Transverse colon (tissue), 4 donors: ENCODE results near the gene PBX3. TPM values are rescaled to one million over a fixed set of nuclear protein-coding genes. Genes with fewer than 3 reads are reported as not detected.
A peak's percentile ranks its signal among the peaks of the same experiment; 100 is the strongest.

Experiments used
- DNase-seq: peaks from one replicate; pipeline ENCODE4 v3.0.0-alpha.2; 2019
- H3K27ac ChIP-seq, 4 donors: fragments of 200-600 bp; sonication (generic); 2 replicates each; pipeline ENCODE4 v1.5.1; 2016 to 2018; ENCODE audit warnings: inconsistent platforms in 4 of 4
- H3K27me3 ChIP-seq: fragments of 200-600 bp; sonication (generic); 2 replicates; pipeline ENCODE4 v1.5.1; 2017; ENCODE audit warnings: inconsistent platforms
- H3K36me3 ChIP-seq, 4 donors: fragments of 200-600 bp; sonication (generic); 2 replicates each; pipeline ENCODE4 v1.5.1; 2017 to 2019; ENCODE audit warnings: inconsistent platforms in 4 of 4
- H3K4me1 ChIP-seq, 4 donors: fragments of 200-600 bp; sonication (generic); 2 replicates each; pipeline ENCODE4 v1.5.1; 2017 to 2020; ENCODE audit warnings: inconsistent platforms in 4 of 4
- H3K4me3 ChIP-seq, 4 donors: fragments of 200-600 bp; sonication (generic); 1 replicate in 1 of 4; 2 replicates in 3 of 4; pipeline versions ENCODE4 v1.5.1 to v1.6.1; 2017 to 2019; ENCODE audit warnings: inconsistent platforms in 4 of 4
- H3K9me3 ChIP-seq, 2 donors: fragments of 200-600 bp; sonication (generic); 2 replicates each; pipeline ENCODE4 v1.5.1; 2017 to 2019; ENCODE audit warnings: inconsistent platforms in 2 of 2
- EP300 ChIP-seq: sonication (generic); formaldehyde crosslinking; IDR thresholded peaks from one replicate; pipeline ENCODE4 v1.6.1; 2017; ENCODE audit warnings: antibody characterized with exemption, low read depth
- POLR2A ChIP-seq: fragments of 450-650 bp; IDR thresholded peaks from one replicate; pipeline ENCODE4 v1.6.1; 2016; ENCODE audit warnings: antibody characterized with exemption, mild to moderate bottlenecking, moderate library complexity
- POLR2AphosphoS5 ChIP-seq, 3 donors: sonication (generic); formaldehyde crosslinking; IDR thresholded peaks; one replicate each; pipeline ENCODE4 v1.6.1; 2016; ENCODE audit warnings: antibody characterized with exemption in 3 of 3
- WGBS, 2 donors: methylation state at CpG; one replicate each; pipeline ENCODE4 v1.1.5; 2018; ENCODE audit warnings: low coverage in 1 of 2; 5-methylcytosine and 5-hydroxymethylcytosine counted together
- in situ Hi-C, 4 donors: fragments of 200-750 bp; cut with MboI; loops; one replicate each; pipeline versions ENCODE4 v1.15.0 to v1.15.1; 2017; ENCODE audit warnings: low sequenced_read_pairs in 3 of 4, low pct_ligation_motif_present in 1 of 4, low pct_unique_long_range_greater_than_20kb in 1 of 4
- intact Hi-C: fragments of 100-400 bp; cut with DNase I; formaldehyde crosslinking; loops from one replicate; pipeline ENCODE4 v1.15.1; 2023; ENCODE audit warnings: low total_unique reads
- total RNA-seq, 4 donors: library from RNA; depleted of rRNA; stranded (reverse); fragments of >200 nt; gene quantifications; one replicate each; pipeline ENCODE4 v1.1.0, GENCODE V29; 2016
- TF ChIP-seq, protein P1 (sequence below), 5 experiments: fragments of 200-600 bp in 3 of 5; fragments of 450-650 bp in 2 of 5; sonication (generic) in 3 of 5; IDR thresholded peaks; 1 replicate in 2 of 5; 2 replicates in 3 of 5; pipeline ENCODE4 v1.5.1; 2016 to 2017; ENCODE audit warnings: antibody characterized with exemption in 5 of 5, inconsistent platforms in 3 of 5, mild to moderate bottlenecking in 2 of 5, moderate library complexity in 1 of 5

PBX3 gene
- total RNA-seq, 4 donors from 2014 or later, result 16.4 to 70.3 (median 20.4) TPM

DNA sequence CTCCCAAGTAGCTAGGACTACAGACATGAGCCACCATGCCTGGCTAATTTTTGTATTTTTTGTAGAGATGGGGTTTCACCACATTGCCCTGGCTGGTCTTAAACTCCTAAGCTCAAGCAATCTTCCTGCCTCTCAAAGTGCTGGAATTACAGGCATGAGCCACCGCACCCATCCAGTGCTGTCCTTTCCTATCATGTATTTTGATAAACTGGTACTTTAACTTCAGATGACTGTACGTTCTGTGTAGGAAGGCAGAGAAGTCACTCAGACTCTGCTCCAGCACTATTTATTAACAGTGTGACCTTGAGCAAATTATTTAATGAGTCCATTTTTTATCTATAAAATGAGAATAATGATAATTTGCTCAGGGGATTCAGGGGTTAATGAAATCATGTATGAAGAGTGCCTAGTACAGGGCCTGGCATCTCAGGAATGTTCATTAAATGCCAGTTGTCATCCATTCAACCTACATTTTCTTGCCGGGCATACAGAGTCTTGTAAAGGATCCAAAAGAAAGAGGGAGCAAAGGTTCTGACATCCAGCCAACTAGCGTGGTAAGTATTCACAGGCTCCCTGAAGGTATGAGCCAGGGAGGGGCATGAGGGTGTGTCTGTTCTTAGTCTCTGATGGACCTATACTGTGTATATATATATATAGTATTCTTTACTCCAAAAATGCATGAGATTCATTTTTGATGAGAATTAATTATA lies 201.9 kb downstream of the PBX3 start:
- Histone ChIP-seq H3K4me1 (peaks cover 0 to 10% (median 6%) of the 10 kb centered on the region in 4 donors), H3K27ac (no peak overlapping the region), H3K27me3 (no peaks in the 10 kb centered on the region), H3K9me3 (peaks cover 0 to 4% of the 10 kb centered on the region in 2 donors), H3K4me3 (no peak overlapping the region), H3K36me3 (no peaks in the 10 kb centered on the region)
- in situ Hi-C loops, result no loop called here
- intact Hi-C loops, result no loop called here
- WGBS, 2 donors, result 60 to 67% methylated on average over 4 of the region's 4 CpGs
- DNase-seq, result peak; percentile 45
- no peak for TF ChIP-seq POLR2A
- TF ChIP-seq EP300, result no peak
- TF ChIP-seq, protein P1, sequence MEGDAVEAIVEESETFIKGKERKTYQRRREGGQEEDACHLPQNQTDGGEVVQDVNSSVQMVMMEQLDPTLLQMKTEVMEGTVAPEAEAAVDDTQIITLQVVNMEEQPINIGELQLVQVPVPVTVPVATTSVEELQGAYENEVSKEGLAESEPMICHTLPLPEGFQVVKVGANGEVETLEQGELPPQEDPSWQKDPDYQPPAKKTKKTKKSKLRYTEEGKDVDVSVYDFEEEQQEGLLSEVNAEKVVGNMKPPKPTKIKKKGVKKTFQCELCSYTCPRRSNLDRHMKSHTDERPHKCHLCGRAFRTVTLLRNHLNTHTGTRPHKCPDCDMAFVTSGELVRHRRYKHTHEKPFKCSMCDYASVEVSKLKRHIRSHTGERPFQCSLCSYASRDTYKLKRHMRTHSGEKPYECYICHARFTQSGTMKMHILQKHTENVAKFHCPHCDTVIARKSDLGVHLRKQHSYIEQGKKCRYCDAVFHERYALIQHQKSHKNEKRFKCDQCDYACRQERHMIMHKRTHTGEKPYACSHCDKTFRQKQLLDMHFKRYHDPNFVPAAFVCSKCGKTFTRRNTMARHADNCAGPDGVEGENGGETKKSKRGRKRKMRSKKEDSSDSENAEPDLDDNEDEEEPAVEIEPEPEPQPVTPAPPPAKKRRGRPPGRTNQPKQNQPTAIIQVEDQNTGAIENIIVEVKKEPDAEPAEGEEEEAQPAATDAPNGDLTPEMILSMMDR (IDR thresholded peaks at IDR 0.05), result no peak
- TF ChIP-seq POLR2AphosphoS5 (IDR thresholded peaks at IDR 0.05), result no peak

DNA sequence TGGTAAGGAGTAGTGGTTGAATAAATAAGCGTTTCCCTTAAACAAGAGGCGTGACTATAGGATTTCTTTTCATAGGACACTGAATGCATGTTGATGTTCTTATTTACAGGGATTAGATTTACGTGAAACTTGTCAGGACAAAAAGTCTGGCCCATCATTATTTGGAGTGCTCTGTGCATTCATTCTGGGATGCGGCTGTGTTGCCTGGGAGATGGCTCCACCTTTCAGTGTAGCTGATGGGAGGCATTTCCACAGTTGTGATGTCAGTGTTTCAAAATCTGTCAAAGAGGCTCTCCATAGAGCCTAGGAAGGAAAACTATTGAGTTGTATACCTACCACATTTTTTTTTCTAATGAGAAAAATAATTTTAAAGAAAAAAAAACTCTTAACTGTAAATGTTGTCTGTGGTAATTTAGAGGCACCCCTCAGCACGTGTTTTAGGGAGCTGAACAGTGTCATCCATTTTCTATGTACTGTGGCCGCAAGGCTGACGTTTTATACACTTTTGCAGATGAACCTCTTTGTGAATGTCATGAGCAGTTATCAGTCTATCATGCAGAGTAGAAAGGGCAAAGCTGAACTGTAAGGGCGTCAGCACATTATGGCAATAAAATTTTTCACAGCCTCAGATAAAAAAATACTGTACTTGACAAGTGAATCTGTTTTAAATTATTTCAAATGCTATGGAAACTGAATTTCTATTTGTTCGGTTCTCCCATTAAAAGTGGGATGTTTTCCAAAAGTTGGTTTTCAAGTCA lies 202.7 kb downstream of the PBX3 start:
- DNase-seq, result no peak
- peaks cover 0 to 4% of the 10 kb centered on the region in 2 donors for H3K9me3 ChIP-seq
- no peaks in the 10 kb centered on the region for H3K27me3 ChIP-seq
- H3K36me3 ChIP-seq, result no peaks in the 10 kb centered on the region
- TF ChIP-seq, protein P1 (IDR thresholded peaks at IDR 0.05), result no peak
- TF ChIP-seq EP300, result no peak
- no peak for TF ChIP-seq POLR2A
- TF ChIP-seq POLR2AphosphoS5 (IDR thresholded peaks at IDR 0.05), result no peak
- in situ Hi-C loops, result loop anchor here in 1 of 4 donors (25.0 kb wide), 1 partner anchor 538 kb away; no protein-coding TSS in a partner anchor
- H3K4me1 ChIP-seq, result peaks cover 0 to 10% (median 6%) of the 10 kb centered on the region in 4 donors
- 63 to 76% methylated on average over 9 of the region's 9 CpGs for WGBS, 2 donors
- intact Hi-C loops, result no loop called here
- no peak overlapping the region for H3K4me3 ChIP-seq
- H3K27ac ChIP-seq, result no peak overlapping the region

DNA sequence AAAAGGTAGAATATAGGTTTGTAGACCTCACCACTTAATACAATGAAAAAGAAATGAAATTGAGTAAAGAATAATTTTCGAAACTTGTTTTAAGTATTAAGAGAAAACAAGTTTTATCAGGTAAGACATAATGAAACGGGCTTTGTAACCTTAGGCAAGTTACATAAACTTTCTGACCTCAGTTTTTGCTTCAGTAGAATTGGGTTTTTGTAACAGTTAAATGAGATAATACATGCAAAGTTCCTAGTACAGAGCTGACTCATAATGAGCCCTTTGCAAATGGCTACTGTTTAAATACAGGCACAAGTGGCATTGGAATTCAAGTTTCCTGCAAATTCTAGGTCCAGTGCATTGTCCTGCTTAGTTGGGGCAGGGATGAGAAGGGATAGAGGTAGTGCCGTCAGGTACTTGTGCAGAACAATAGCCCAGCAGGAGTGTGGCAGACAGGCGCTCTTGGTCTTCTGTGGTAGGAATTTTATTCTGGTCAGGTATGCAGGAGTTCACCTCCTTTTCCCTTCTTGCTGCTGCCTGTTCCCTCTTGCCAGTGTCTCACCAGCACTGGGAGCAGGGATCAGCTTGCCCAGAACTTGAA lies 203.8 kb downstream of the PBX3 start:
- Histone ChIP-seq H3K27me3 (no peaks in the 10 kb centered on the region), H3K4me3 (no peak overlapping the region), H3K27ac (no peak overlapping the region), H3K36me3 (no peaks in the 10 kb centered on the region), H3K9me3 (peaks cover 0 to 3% of the 10 kb centered on the region in 2 donors), H3K4me1 (peaks cover 0 to 10% (median 6%) of the 10 kb centered on the region in 4 donors)
- no peak for TF ChIP-seq POLR2A
- TF ChIP-seq, protein P1 (IDR thresholded peaks at IDR 0.05), result no peak
- no peak for TF ChIP-seq POLR2AphosphoS5 (IDR thresholded peaks at IDR 0.05)
- no peak for TF ChIP-seq EP300
- intact Hi-C loops (no loop called here), in situ Hi-C loops (loop anchor here in 1 of 4 donors (25.0 kb wide), 1 partner anchor 539 kb away; no protein-coding TSS in a partner anchor)
- 97 to 100% methylated on average over 3 to 4 of the region's 4 CpGs for WGBS, 2 donors
- DNase-seq, result no peak
